Heart left ventricle (tissue), 13 donors: ENCODE results near the gene ADCY3.

ENCODE experiments used
- CTCF ChIP-seq, 12 donors: fragments of 200-600 bp; sonication (generic) in 4 of 12; IDR thresholded peaks; one replicate each; pipeline versions ENCODE4 v1.5.0 to v1.8.0; 2018 to 2022; ENCODE audit warnings: antibody characterized with exemption in 12 of 12, mild to moderate bottlenecking in 5 of 12
- POLR2A ChIP-seq, 2 donors: fragments of 450-650 bp; IDR thresholded peaks; one replicate each; pipeline ENCODE4 v1.6.1; 2017; ENCODE audit warnings: antibody characterized with exemption in 2 of 2, mild to moderate bottlenecking in 2 of 2, moderate library complexity in 2 of 2
- donor health status: ischemic (EF 13 %, LVEDD 7.1; RV severe dilation, severe dysfunction).
- donor health status: DM: no; HTN: yes; CAD: no.
- donor health status: DM: no; HTN: no; CAD: no.
- donor health status: ischemic (EF 25% LVEDD 6.9; RV normal size, moderate dysfunction).
- donor health status: ischemic (EF 25% LVEDD 5.7; RV mildly dilated, moderate dysfunction).
- donor health status: ischemic (EF 35%, LVEDD 5.7; RV mildly dilated, moderate dysfunction).
- donor health status: nonischemic (EF 11% LVEDD 7.7; RV severe dilation, severe dysfunction).
- donor health status: DM: yes; HTN: yes; CAD: no.
- donor health status: PGD.
- donor health status: ischemic (EF 29% LVEDD 5.4; RV normal size, mild dysfunction).
- donor health status: nonischemic (EF 23%, LVEDD 6.1; RV moderate dilation, normal function).

- TF ChIP-seq CTCF (IDR thresholded peaks at IDR 0.05) (no peak), POLR2A (IDR thresholded peaks at IDR 0.05) (no peak)
These were observed 74.3 kb downstream of the ADCY3 start for GRCh38 chr2:24845691-24846090.
